ENCODE data around the gene LTBP1.

LTBP1 gene

GRCh38 chr2:33404321-33404720, 457.6 kb downstream of the LTBP1 start:
- H3K9me3 ChIP-seq (ENCODE audit: control insufficient read depth, low read length) = peaks cover 6% of the 10 kb centered on the region
- H3K27me3 ChIP-seq (replicated peaks; ENCODE audit: control insufficient read depth, insufficient read depth, low read length) = no peaks in the 10 kb centered on the region
- no peak for DNase-seq (ENCODE audit: low read depth)
- H3K9ac ChIP-seq (ENCODE audit: low read length) = no peak overlapping the region
- H3K4me3 ChIP-seq (ENCODE audit: low read length) = no peak overlapping the region
- no peaks in the 10 kb centered on the region for H3K36me3 ChIP-seq (ENCODE audit: control insufficient read depth, insufficient read depth, low read length, severe bottlenecking)
- H3K4me1 ChIP-seq (ENCODE audit: control insufficient read depth, insufficient read depth, low read length) = peaks cover under 1% of the 10 kb centered on the region

DNA sequence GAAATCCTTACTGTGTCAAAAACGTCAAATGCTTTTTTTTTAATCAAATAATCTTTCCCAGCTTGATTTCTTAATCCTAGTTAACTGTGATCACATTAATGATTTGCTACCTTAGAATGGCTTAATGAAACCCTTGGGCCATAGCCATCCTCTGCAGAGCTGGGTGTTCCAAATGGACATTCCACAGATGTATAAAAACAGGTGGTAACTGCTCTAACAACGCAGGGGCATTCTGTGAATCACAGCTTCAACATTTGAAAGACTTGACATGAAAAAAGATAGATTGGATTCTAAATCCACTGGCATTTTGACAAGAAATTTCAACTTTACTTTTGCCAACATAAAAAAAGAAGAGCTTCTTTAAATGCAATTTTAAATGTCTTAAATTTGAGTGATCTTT, 459.9 kb downstream of the LTBP1 start:
- Histone ChIP-seq H3K4me3 (ENCODE audit: low read length) (no peak overlapping the region), H3K4me1 (ENCODE audit: control insufficient read depth, insufficient read depth, low read length) (no peaks in the 10 kb centered on the region), H3K36me3 (ENCODE audit: control insufficient read depth, insufficient read depth, low read length, severe bottlenecking) (no peaks in the 10 kb centered on the region), H3K9me3 (ENCODE audit: control insufficient read depth, low read length) (peaks cover 6% of the 10 kb centered on the region), H3K27me3 (replicated peaks; ENCODE audit: control insufficient read depth, insufficient read depth, low read length) (no peaks in the 10 kb centered on the region), H3K9ac (ENCODE audit: low read length) (no peak overlapping the region)
- no peak for DNase-seq (ENCODE audit: low read depth)

GRCh38 chr2:33408109-33408508, 461.4 kb downstream of the LTBP1 start:
- Histone ChIP-seq H3K4me3 (ENCODE audit: low read length) (no peak overlapping the region), H3K4me1 (ENCODE audit: control insufficient read depth, insufficient read depth, low read length) (no peaks in the 10 kb centered on the region), H3K27me3 (replicated peaks; ENCODE audit: control insufficient read depth, insufficient read depth, low read length) (no peaks in the 10 kb centered on the region), H3K9me3 (ENCODE audit: control insufficient read depth, low read length) (peaks cover 6% of the 10 kb centered on the region), H3K9ac (ENCODE audit: low read length) (no peak overlapping the region), H3K36me3 (ENCODE audit: control insufficient read depth, insufficient read depth, low read length, severe bottlenecking) (no peaks in the 10 kb centered on the region)
- DNase-seq (ENCODE audit: low read depth) = no peak

GRCh38 chr2:33409417-33409955, 462.7 kb downstream of the LTBP1 start:
- Histone ChIP-seq H3K36me3 (ENCODE audit: control insufficient read depth, insufficient read depth, low read length, severe bottlenecking) (no peaks in the 10 kb centered on the region), H3K9me3 (ENCODE audit: control insufficient read depth, low read length) (peaks cover 6% of the 10 kb centered on the region), H3K27me3 (replicated peaks; ENCODE audit: control insufficient read depth, insufficient read depth, low read length) (no peaks in the 10 kb centered on the region), H3K4me3 (ENCODE audit: low read length) (no peak overlapping the region), H3K9ac (ENCODE audit: low read length) (no peak overlapping the region), H3K4me1 (ENCODE audit: control insufficient read depth, insufficient read depth, low read length) (no peaks in the 10 kb centered on the region)
- no peak for DNase-seq (ENCODE audit: low read depth)

DNA sequence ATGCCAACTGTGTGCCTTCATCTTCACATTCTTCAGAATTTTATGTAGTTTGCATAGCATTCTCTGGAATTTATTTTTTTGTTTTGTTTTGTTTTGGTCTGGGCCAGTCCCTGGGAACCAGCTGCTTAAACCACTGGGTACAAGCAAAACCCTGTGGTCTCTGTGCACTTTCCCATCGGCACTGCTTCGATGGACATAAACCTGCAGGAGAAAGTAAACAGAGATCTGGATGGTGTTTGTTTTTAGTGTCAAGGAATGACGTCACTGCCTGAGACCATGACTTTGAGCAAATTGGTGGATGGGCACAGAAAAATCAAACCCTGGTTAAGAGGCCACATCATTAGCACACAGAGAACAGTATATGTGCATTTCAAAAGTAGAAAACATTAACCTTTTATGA, 465.0 kb downstream of the LTBP1 start:
- H3K4me3 ChIP-seq (ENCODE audit: low read length) = no peak overlapping the region
- H3K36me3 ChIP-seq (ENCODE audit: control insufficient read depth, insufficient read depth, low read length, severe bottlenecking) = no peaks in the 10 kb centered on the region
- peak; percentile 78 for DNase-seq (ENCODE audit: low read depth)
- no peak overlapping the region for H3K9ac ChIP-seq (ENCODE audit: low read length)
- H3K4me1 ChIP-seq (ENCODE audit: control insufficient read depth, insufficient read depth, low read length) = no peaks in the 10 kb centered on the region
- H3K9me3 ChIP-seq (ENCODE audit: control insufficient read depth, low read length) = peaks cover 6% of the 10 kb centered on the region
- H3K27me3 ChIP-seq (replicated peaks; ENCODE audit: control insufficient read depth, insufficient read depth, low read length) = no peaks in the 10 kb centered on the region

DNA sequence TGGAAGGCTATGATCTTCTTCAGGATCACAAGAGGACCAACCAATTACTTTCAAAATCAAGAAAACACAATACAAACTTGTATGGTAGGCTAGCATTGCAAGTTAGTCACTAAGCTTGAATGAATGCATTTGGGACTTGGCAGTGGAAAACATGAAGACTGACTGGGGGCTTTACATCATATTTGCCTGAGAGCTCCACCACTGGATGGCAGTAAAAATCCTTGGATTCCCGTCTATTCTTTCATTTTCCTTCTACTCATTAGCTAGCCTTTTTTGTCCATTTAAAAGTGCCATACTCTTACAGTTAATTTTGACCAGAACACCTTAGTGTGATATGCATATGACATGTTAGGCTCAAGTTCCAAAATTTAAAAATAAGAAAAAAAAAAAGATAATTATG, 466.2 kb downstream of the LTBP1 start:
- Histone ChIP-seq H3K27me3 (replicated peaks; ENCODE audit: control insufficient read depth, insufficient read depth, low read length) (no peaks in the 10 kb centered on the region), H3K9ac (ENCODE audit: low read length) (no peak overlapping the region), H3K36me3 (ENCODE audit: control insufficient read depth, insufficient read depth, low read length, severe bottlenecking) (no peaks in the 10 kb centered on the region), H3K9me3 (ENCODE audit: control insufficient read depth, low read length) (peaks cover 6% of the 10 kb centered on the region), H3K4me3 (ENCODE audit: low read length) (no peak overlapping the region), H3K4me1 (ENCODE audit: control insufficient read depth, insufficient read depth, low read length) (no peaks in the 10 kb centered on the region)
- DNase-seq (ENCODE audit: low read depth) = peak; percentile 77

GRCh38 chr2:33419581-33420200, 472.9 kb downstream of the LTBP1 start:
- no peaks in the 10 kb centered on the region for H3K27me3 ChIP-seq (replicated peaks; ENCODE audit: control insufficient read depth, insufficient read depth, low read length)
- no peaks in the 10 kb centered on the region for H3K36me3 ChIP-seq (ENCODE audit: control insufficient read depth, insufficient read depth, low read length, severe bottlenecking)
- H3K9me3 ChIP-seq (ENCODE audit: control insufficient read depth, low read length) = no peaks in the 10 kb centered on the region
- no peak overlapping the region for H3K4me3 ChIP-seq (ENCODE audit: low read length)
- H3K4me1 ChIP-seq (ENCODE audit: control insufficient read depth, insufficient read depth, low read length) = no peaks in the 10 kb centered on the region
- no peak overlapping the region for H3K9ac ChIP-seq (ENCODE audit: low read length)
- DNase-seq (ENCODE audit: low read depth) = no peak

GRCh38 chr2:33420726-33421125, 474.0 kb downstream of the LTBP1 start:
- Histone ChIP-seq H3K9ac (ENCODE audit: low read length) (no peak overlapping the region), H3K27me3 (replicated peaks; ENCODE audit: control insufficient read depth, insufficient read depth, low read length) (no peaks in the 10 kb centered on the region), H3K4me3 (ENCODE audit: low read length) (no peak overlapping the region), H3K36me3 (ENCODE audit: control insufficient read depth, insufficient read depth, low read length, severe bottlenecking) (no peaks in the 10 kb centered on the region), H3K9me3 (ENCODE audit: control insufficient read depth, low read length) (no peaks in the 10 kb centered on the region), H3K4me1 (ENCODE audit: control insufficient read depth, insufficient read depth, low read length) (no peaks in the 10 kb centered on the region)
- no peak for DNase-seq (ENCODE audit: low read depth)

DNA sequence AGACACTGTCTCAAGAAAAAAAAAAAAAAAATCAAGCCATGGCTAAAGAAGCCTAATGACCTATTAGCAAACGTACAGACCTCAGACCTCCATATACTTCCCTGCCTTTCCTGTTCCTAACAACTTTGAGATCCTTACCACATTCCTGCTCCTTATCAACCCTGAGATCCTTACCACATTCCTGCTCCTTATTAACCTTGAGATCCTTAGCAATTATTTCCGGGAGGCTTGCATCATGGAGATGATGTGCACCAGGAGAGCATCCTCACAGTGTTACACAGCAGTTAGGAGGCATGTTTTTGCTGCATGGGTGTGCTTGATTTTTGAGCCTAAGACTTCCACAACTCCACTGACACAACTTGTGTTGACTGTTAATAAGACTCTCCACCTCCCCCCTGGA, 475.1 kb downstream of the LTBP1 start:
- DNase-seq (ENCODE audit: low read depth) = no peak
- H3K9me3 ChIP-seq (ENCODE audit: control insufficient read depth, low read length) = no peaks in the 10 kb centered on the region
- H3K27me3 ChIP-seq (replicated peaks; ENCODE audit: control insufficient read depth, insufficient read depth, low read length) = no peaks in the 10 kb centered on the region

DNA sequence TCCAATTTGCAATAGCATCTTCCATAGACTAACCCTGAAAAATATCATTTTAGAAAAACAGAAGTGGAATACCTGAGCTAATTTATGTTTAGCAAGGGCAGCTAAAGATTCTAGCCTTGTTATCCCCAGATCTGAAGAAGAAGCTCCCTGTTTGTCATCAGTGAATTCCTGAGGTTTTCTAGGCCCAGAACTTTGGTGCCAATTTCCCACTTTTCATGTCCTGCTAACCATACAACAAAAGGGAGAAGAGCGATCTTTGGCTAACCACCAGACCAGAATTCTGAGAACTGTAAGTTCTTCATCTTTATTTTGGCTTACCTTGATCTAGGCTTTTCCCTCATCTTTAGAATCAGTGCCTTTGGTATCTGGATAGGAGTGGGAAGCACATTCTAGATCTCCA, 478.4 kb downstream of the LTBP1 start:
- H3K36me3 ChIP-seq (ENCODE audit: control insufficient read depth, insufficient read depth, low read length, severe bottlenecking) = no peaks in the 10 kb centered on the region
- no peak overlapping the region for H3K4me3 ChIP-seq (ENCODE audit: low read length)
- DNase-seq (ENCODE audit: low read depth) = no peak
- no peak overlapping the region for H3K9ac ChIP-seq (ENCODE audit: low read length)
- H3K4me1 ChIP-seq (ENCODE audit: control insufficient read depth, insufficient read depth, low read length) = no peaks in the 10 kb centered on the region
- no peaks in the 10 kb centered on the region for H3K27me3 ChIP-seq (replicated peaks; ENCODE audit: control insufficient read depth, insufficient read depth, low read length)
- no peaks in the 10 kb centered on the region for H3K9me3 ChIP-seq (ENCODE audit: control insufficient read depth, low read length)

More for the DNA sequence above, 475.1 kb downstream of the LTBP1 start:
- no peak overlapping the region for H3K4me3 ChIP-seq (ENCODE audit: low read length)
- no peaks in the 10 kb centered on the region for H3K4me1 ChIP-seq (ENCODE audit: control insufficient read depth, insufficient read depth, low read length)
- H3K36me3 ChIP-seq (ENCODE audit: control insufficient read depth, insufficient read depth, low read length, severe bottlenecking) = no peaks in the 10 kb centered on the region
- H3K9ac ChIP-seq (ENCODE audit: low read length) = no peak overlapping the region

DNA sequence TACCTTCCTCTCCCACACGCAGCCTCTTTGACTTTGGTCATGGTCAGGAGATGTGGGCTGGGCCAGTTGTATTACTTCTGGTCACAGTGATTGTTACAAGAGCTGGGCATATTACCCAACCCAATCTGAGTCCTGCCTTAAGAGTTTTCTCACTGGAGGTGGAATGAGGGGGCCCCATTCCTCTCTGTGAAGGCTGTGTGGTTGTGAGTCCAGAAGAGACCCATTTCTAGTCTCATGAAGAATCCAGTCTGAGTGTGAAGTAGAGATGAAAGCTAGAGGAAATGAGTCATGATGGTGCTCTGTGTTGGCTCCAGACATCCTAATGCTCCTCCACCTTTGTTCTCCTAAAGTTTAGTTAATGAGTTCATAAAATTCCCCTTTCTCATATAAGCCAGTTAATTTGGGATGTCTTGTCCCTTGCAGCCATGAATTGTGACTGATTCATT, 478.9 kb downstream of the LTBP1 start:
- Histone ChIP-seq H3K9me3 (ENCODE audit: control insufficient read depth, low read length) (no peaks in the 10 kb centered on the region), H3K36me3 (ENCODE audit: control insufficient read depth, insufficient read depth, low read length, severe bottlenecking) (no peaks in the 10 kb centered on the region), H3K4me1 (ENCODE audit: control insufficient read depth, insufficient read depth, low read length) (no peaks in the 10 kb centered on the region), H3K4me3 (ENCODE audit: low read length) (no peak overlapping the region), H3K9ac (ENCODE audit: low read length) (no peak overlapping the region), H3K27me3 (replicated peaks; ENCODE audit: control insufficient read depth, insufficient read depth, low read length) (no peaks in the 10 kb centered on the region)
- no peak for DNase-seq (ENCODE audit: low read depth)

Data from adipocyte (in vitro differentiated cells).